GM12878 (cell line): ENCODE data around the gene RPL3. TPM values are rescaled to one million over a fixed set of nuclear protein-coding genes. Genes with fewer than 3 reads are reported as not detected.

Experiments
- ATAC-seq: fragments of 200-7000 bp; cut with Tn5 transposase; 3 replicates; pipeline ENCODE4 v1.9.1; 2020; ENCODE audit warnings: mild to moderate bottlenecking, moderate library complexity
- BruUV-seq: library from RNA; stranded (reverse); fragments of 400-500 nt; replicated peaks from 2 replicates; lab custom pipeline; 2021; lab: Mats Ljungman, UMichigan
- CTCF ChIA-PET: fragments of 300-600 bp; sonication (Branson Sonifier 250); formaldehyde crosslinking; extraction: SDS; loops from one replicate; lab custom pipeline; 2021; ENCODE audit warnings: inconsistent platforms; lab: Yijun Ruan, JAX
- POLR2A ChIA-PET: fragments of 350-600 bp; formaldehyde crosslinking; extraction: SDS; loops from one replicate; lab custom pipeline; 2021; ENCODE audit warnings: inconsistent platforms; lab: Charles Lee
- RAD21 ChIA-PET: fragments of 300-600 bp; sonication (Branson Sonifier 250); formaldehyde crosslinking; loops from one replicate; lab custom pipeline; 2023; ENCODE audit warnings: antibody characterized with exemption; ENCODE audit not compliant: unreplicated experiment; lab: Charles Lee
- SMC1A ChIA-PET: fragments of 300-600 bp; sonication (Branson Sonifier 250); formaldehyde crosslinking; loops from one replicate; lab custom pipeline; 2023; ENCODE audit not compliant: unreplicated experiment, uncharacterized antibody; lab: Charles Lee
- DNase-seq: peaks from one replicate; pipeline ENCODE4 v3.0.0-alpha.2; 2011; ENCODE audit warnings: low read depth, low spot score
- FAIRE-seq: peaks from 3 replicates; lab custom pipeline; 2011; peaks lifted over from hg19 to GRCh38; lab: Jason Lieb, UNC
- H2AFZ ChIP-seq: 2 replicates; pipeline ENCODE4 v1.6.0; 2011; ENCODE audit warnings: low read depth, low read length, control low read depth; ENCODE audit not compliant: control insufficient read depth
- H3K27ac ChIP-seq: 2 replicates; pipeline ENCODE4 v1.5.1; 2011; ENCODE audit warnings: control low read depth; ENCODE audit not compliant: control insufficient read depth, insufficient read depth
- H3K27me3 ChIP-seq, 2 experiments: replicated peaks in 1 of 2; 2 replicates each; pipeline versions ENCODE4 v1.6.0 to v1.6.1; 2011; ENCODE audit warnings: low read length in 1 of 2; ENCODE audit not compliant: control insufficient read depth in 2 of 2, insufficient read depth in 2 of 2
- H3K36me3 ChIP-seq, 2 experiments: 2 replicates each; pipeline ENCODE4 v1.5.1; 2011; ENCODE audit warnings: low read length in 1 of 2; ENCODE audit not compliant: control insufficient read depth in 2 of 2, insufficient read depth in 2 of 2
- H3K4me1 ChIP-seq: 2 replicates; pipeline ENCODE4 v1.6.1; 2011; ENCODE audit warnings: mild to moderate bottlenecking, low read length, moderate library complexity, mixed read lengths; ENCODE audit not compliant: control insufficient read depth, insufficient read depth
- H3K4me2 ChIP-seq: 2 replicates; pipeline ENCODE4 v1.6.0; 2011; ENCODE audit warnings: control low read depth; ENCODE audit not compliant: control insufficient read depth, insufficient read depth
- H3K4me3 ChIP-seq: fragments of 200-600 bp; sonication (generic); 2 replicates; pipeline ENCODE4 v1.5.1; 2016
- H3K79me2 ChIP-seq: 2 replicates; pipeline ENCODE4 v1.6.0; 2011; ENCODE audit warnings: low read length; ENCODE audit not compliant: control insufficient read depth, insufficient read depth
- H3K9ac ChIP-seq: 2 replicates; pipeline ENCODE4 v1.8.0; 2011; ENCODE audit warnings: low read length, control low read depth, mixed read lengths; ENCODE audit not compliant: control insufficient read depth, insufficient read depth
- H3K9me3 ChIP-seq: replicated peaks from 3 replicates; pipeline ENCODE4 v1.5.1; 2011; ENCODE audit warnings: mild to moderate bottlenecking, low read length; ENCODE audit not compliant: control insufficient read depth, insufficient read depth
- H4K20me1 ChIP-seq: 2 replicates; pipeline ENCODE4 v1.6.0; 2011; ENCODE audit not compliant: control insufficient read depth, insufficient read depth
- BCL3 ChIP-seq: IDR thresholded peaks from 2 replicates; pipeline ENCODE4 v1.6.1; 2011; ENCODE audit warnings: borderline replicate concordance, low read depth, mild to moderate bottlenecking, moderate library complexity, low read length; ENCODE audit not compliant: insufficient read depth, poor library complexity, severe bottlenecking
- CEBPB ChIP-seq, 2 experiments: fragments of 150-350 bp in 1 of 2; IDR thresholded peaks; 2 replicates each; pipeline ENCODE4 v1.6.1; 2012 to 2014; ENCODE audit warnings: low read depth in 2 of 2, low read length in 2 of 2, borderline replicate concordance in 1 of 2, inconsistent platforms in 1 of 2
- CREM ChIP-seq: IDR thresholded peaks from 2 replicates; pipeline ENCODE4 v1.6.1; 2014; ENCODE audit warnings: antibody characterized with exemption, low read depth
- GATAD2B ChIP-seq: fragments of 450-650 bp; conservative IDR thresholded peaks from 2 replicates; pipeline ENCODE4 v1.6.1; 2017; ENCODE audit warnings: low read depth, mild to moderate bottlenecking, moderate library complexity
- LARP7 ChIP-seq: fragments of 450-650 bp; IDR thresholded peaks from 2 replicates; pipeline ENCODE4 v1.6.1; 2017; ENCODE audit warnings: mild to moderate bottlenecking
- MLLT1 ChIP-seq: fragments of 450-650 bp; IDR thresholded peaks from 2 replicates; pipeline ENCODE4 v1.6.1; 2016; ENCODE audit warnings: mild to moderate bottlenecking
- NFXL1 ChIP-seq: fragments of 450-650 bp; IDR thresholded peaks from 2 replicates; pipeline ENCODE4 v1.6.1; 2017; ENCODE audit warnings: antibody characterized with exemption, mild to moderate bottlenecking, borderline replicate concordance
- NR2F1 ChIP-seq: fragments of 450-650 bp; conservative IDR thresholded peaks from 2 replicates; pipeline ENCODE4 v1.6.1; 2017; ENCODE audit warnings: mild to moderate bottlenecking
- NRF1 ChIP-seq: conservative IDR thresholded peaks from 2 replicates; pipeline ENCODE4 v1.6.1; 2011; ENCODE audit warnings: mild to moderate bottlenecking, low read depth, low read length, improper control_type of control experiment
- RB1 ChIP-seq: fragments of 450-650 bp; formaldehyde crosslinking; IDR thresholded peaks from 2 replicates; pipeline ENCODE4 v1.6.1; 2017; ENCODE audit warnings: mild to moderate bottlenecking, borderline replicate concordance
- RCOR1 ChIP-seq: conservative IDR thresholded peaks from 2 replicates; pipeline ENCODE4 v1.6.1; 2012; ENCODE audit warnings: low read depth, low read length, improper control_type of control experiment
- SUPT20H ChIP-seq: IDR thresholded peaks from 2 replicates; pipeline ENCODE4 v1.6.1; 2011; ENCODE audit warnings: low read depth, mild to moderate bottlenecking, low read length, moderate library complexity, borderline replicate concordance; ENCODE audit not compliant: control insufficient read depth
- USF1 ChIP-seq: IDR thresholded peaks from 2 replicates; pipeline ENCODE4 v1.6.1; 2011; ENCODE audit warnings: borderline replicate concordance, low read depth, mild to moderate bottlenecking, moderate library complexity, mixed read lengths, low read length; ENCODE audit not compliant: insufficient read depth; ENCODE audit errors: extremely low read length
- ZBTB11 ChIP-seq: fragments of 450-650 bp; formaldehyde crosslinking; IDR thresholded peaks from 2 replicates; pipeline ENCODE4 v1.5.0; 2022; ENCODE audit warnings: mild to moderate bottlenecking, missing genetic modification characterization
- WGBS: methylation state at CpG from one replicate; pipeline ENCODE4 v1.1.6; 2016; ENCODE audit warnings: low lambda C conversion rate; ENCODE audit not compliant: insufficient replicate concordance, insufficient coverage; ENCODE audit errors: missing lambda C conversion rate; 5-methylcytosine and 5-hydroxymethylcytosine counted together
- in situ Hi-C: fragments of 300-500 bp; cut with MboI; formaldehyde crosslinking; loops from 9 replicates; pipeline ENCODE4 v1.14.3; 2018; ENCODE audit warnings: mixed read lengths
- intact Hi-C: fragments of 100-400 bp; cut with micrococcal nuclease; formaldehyde crosslinking; loops from one replicate; pipeline ENCODE4 v1.14.2; 2022; ENCODE audit not compliant: unreplicated experiment
- polyA plus RNA-seq, 11 experiments: library from polyadenylated mRNA; depleted of rRNA in 4 of 11; unstranded in 6 of 11; stranded (reverse) in 5 of 11; fragments of >200 nt; fragmentation: Nextera tagmentation in 4 of 11; fragmentation: Illumina TruSeq in 1 of 11; extraction: Ambion mirVana in 4 of 11; extraction: Trizol in 1 of 11; gene quantifications; 1 replicate in 1 of 11; 2 replicates in 10 of 11; pipeline versions ENCODE4 v1.2.1 to v1.2.3, GENCODE V29; 2011 to 2016; ENCODE audit warnings: inconsistent platforms in 2 of 11, missing spikeins in 2 of 11, low read depth in 1 of 11
- total RNA-seq, 4 experiments: library from RNA; depleted of rRNA in 3 of 4; stranded (reverse); fragments of >200 nt in 3 of 4; fragmentation: Illumina TruSeq in 1 of 4; extraction: Trizol in 1 of 4; gene quantifications; 2 replicates each; pipeline versions ENCODE4 v1.2.1 to v1.2.3, GENCODE V29; 2013 to 2021

RPL3 gene
- total and polyA plus RNA-seq, 10 of the 15 experiments (the other 5 are each of a cell fraction or from before 2014, with no cell fraction given) = 1,534 to 6,791 (median 3,992) TPM

DNA sequence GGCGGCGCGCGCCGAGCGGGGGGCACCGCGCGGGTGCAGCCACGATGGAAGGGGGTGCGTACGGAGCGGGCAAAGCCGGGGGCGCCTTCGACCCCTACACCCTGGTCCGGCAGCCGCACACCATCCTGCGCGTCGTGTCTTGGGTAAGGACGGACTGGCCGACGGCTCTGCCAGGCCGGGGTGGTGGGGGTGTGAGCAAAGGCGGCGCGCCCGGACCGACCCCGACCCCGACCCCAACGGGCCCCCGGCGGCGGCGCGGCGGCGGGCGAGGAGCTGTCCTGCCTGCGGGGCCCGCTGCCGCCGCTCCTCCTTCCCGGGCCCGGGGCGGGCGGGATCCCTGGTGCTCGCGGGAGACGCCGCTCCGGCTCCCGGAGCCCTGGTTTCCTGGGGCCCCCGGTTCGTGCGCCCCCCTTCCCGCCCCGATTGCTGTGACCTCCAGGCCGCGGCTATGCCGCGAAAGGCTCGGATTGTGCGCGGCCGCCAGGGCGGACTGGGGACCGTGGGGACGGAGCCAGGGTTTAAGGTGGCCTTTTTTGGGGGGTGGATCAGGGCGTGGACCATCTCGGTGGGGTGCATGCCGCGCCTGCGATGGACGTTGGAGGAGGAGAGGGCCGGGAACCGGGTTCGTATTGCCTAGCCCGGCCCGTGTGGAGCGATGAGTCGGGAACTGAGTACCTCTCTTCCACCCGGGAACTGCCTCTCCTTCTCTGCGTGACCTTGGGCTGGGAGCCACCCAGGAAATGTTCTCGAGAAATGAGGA lies 30.7 kb upstream of the RPL3 start, which contains the start of gene SYNGR1:
TSS of gene SYNGR1 (plus strand) at position 25 of the 760 bp plus-strand sequence. CDS start at position 45, 20 bp downstream.
- ChIA-PET CTCF (interaction anchor here (1.0 to 1.8 kb wide), 5 partner anchors 11 to 179 kb away, joined by 3 to 7 read pairs (median 4); no protein-coding TSS in a partner anchor), SMC1A (interaction anchor here (1.2 kb wide), 1 partner anchor 18 kb away, joined by 3 read pairs; no protein-coding TSS in a partner anchor), RAD21 (interaction anchor here (1.3 to 1.6 kb wide), 2 partner anchors 31 to 49 kb away, joined by 3 to 7 read pairs; partner anchors contain the start of genes RPL3 and TAB1), POLR2A (interaction anchor here (0.5 to 2.1 kb wide), 2 partner anchors 31 to 166 kb away, joined by 4 to 10 read pairs; partner anchors contain the start of gene RPL3)
- 3% methylated on average over 35 of the region's 87 CpGs for WGBS
- H4K20me1 ChIP-seq = no peaks in the 10 kb centered on the region
- no peak within 1 kb of the TSS for H3K27ac ChIP-seq
- H3K4me3 ChIP-seq = peak within 1 kb of the TSS; percentile 49; the same call in 1 of the 2 replicates
- intact Hi-C loops (no loop called here), in situ Hi-C loops (loop anchor here (10.0 kb wide), 1 partner anchor 685 kb away; no protein-coding TSS in a partner anchor)
- H3K36me3 ChIP-seq = no peaks in the 10 kb centered on the region
- peaks cover 0 to 1% of the 10 kb centered on the region in 2 experiments; a peak in 1 of 4 replicates for H3K27me3 ChIP-seq
- H3K9ac ChIP-seq = 0 out of 2 replicates have a peak within 1 kb of the TSS, but pooled peaks have one; percentile 12
- peaks cover 7% of the 10 kb centered on the region for H3K4me1 ChIP-seq
- no peaks in the 10 kb centered on the region for H3K79me2 ChIP-seq
- peak within 1 kb of the TSS; percentile 72; the same call in 1 of the 2 replicates for H3K4me2 ChIP-seq
- BruUV-seq = no TSS peak
- H2AFZ ChIP-seq = peak within 1 kb of the TSS; percentile 83
- ATAC-seq = peak; percentile 24
- no peak for FAIRE-seq
- DNase-seq = no peak
- no peaks in the 10 kb centered on the region for H3K9me3 ChIP-seq
- no peak for TF ChIP-seq CREM
- TF ChIP-seq RCOR1 = no peak
- TF ChIP-seq GATAD2B = peak; percentile 66; the same call in 1 of the 2 replicates
- TF ChIP-seq USF1 = no peak
- TF ChIP-seq NR2F1 = 0 out of 2 replicates have a peak, but pooled peaks have one; percentile 21
- TF ChIP-seq NFXL1 = no peak
- peak; percentile 20; the same call in 1 of the 2 replicates for TF ChIP-seq LARP7
- no peak for TF ChIP-seq BCL3
- TF ChIP-seq RB1 = no peak
- no peak for TF ChIP-seq NRF1
- no peak for TF ChIP-seq MLLT1
- TF ChIP-seq SUPT20H = no peak
- no peak for TF ChIP-seq ZBTB11 (CRISPR knock-in tag)
- TF ChIP-seq CEBPB (IDR thresholded peaks at IDR 0.05; ENCODE audit: borderline replicate concordance in 1 of 2, low read depth in 2 of 2, low read length in 2 of 2) = no peak
